ENCODE measurements around the gene MEGF8.

DNA sequence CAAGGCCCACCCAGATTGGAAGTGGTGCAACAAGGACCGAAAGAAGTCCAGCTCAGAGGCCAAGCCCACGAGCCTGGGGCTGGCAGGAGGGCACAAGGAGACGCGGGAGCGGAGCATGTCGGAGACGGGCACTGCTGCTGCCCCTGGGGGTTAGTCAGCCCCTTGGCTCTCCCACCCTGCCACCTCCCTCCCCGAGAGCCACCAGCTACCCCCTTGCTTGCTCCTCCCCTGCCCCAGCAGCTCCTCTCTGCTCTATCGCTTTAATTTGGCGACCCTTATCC lies 37.7 kb upstream of the MEGF8 start:
- TF ChIP-seq POLR2AphosphoS5 (IDR thresholded peaks at IDR 0.05; ENCODE audit: low read depth, low read length) (no peak), TAF1 (IDR thresholded peaks at IDR 0.05; ENCODE audit: borderline replicate concordance, insufficient read depth, low read length) (no peak), SIN3A (IDR thresholded peaks at IDR 0.05; ENCODE audit: borderline replicate concordance, insufficient read depth, low read length) (no peak), FOXP2 (optimal IDR thresholded peaks at IDR 0.05; ENCODE audit: borderline replicate concordance, extremely low read depth, extremely low read length, insufficient read depth) (no peak)
- TF ChIP-seq, protein P1, sequence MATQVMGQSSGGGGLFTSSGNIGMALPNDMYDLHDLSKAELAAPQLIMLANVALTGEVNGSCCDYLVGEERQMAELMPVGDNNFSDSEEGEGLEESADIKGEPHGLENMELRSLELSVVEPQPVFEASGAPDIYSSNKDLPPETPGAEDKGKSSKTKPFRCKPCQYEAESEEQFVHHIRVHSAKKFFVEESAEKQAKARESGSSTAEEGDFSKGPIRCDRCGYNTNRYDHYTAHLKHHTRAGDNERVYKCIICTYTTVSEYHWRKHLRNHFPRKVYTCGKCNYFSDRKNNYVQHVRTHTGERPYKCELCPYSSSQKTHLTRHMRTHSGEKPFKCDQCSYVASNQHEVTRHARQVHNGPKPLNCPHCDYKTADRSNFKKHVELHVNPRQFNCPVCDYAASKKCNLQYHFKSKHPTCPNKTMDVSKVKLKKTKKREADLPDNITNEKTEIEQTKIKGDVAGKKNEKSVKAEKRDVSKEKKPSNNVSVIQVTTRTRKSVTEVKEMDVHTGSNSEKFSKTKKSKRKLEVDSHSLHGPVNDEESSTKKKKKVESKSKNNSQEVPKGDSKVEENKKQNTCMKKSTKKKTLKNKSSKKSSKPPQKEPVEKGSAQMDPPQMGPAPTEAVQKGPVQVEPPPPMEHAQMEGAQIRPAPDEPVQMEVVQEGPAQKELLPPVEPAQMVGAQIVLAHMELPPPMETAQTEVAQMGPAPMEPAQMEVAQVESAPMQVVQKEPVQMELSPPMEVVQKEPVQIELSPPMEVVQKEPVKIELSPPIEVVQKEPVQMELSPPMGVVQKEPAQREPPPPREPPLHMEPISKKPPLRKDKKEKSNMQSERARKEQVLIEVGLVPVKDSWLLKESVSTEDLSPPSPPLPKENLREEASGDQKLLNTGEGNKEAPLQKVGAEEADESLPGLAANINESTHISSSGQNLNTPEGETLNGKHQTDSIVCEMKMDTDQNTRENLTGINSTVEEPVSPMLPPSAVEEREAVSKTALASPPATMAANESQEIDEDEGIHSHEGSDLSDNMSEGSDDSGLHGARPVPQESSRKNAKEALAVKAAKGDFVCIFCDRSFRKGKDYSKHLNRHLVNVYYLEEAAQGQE (IDR thresholded peaks at IDR 0.05; ENCODE audit: insufficient read depth in 1 of 2, low read depth in 2 of 2, low read length in 2 of 2): no peak

Measured in PFSK-1 (cell line).